HEK293 (cell line): ENCODE data around the gene ARID3A.

Experiments used
- CTCF ChIA-PET: fragments of 350-600 bp; formaldehyde crosslinking; extraction: SDS; loops from one replicate; lab custom pipeline; 2021; ENCODE audit warnings: antibody characterized with exemption; lab: Yijun Ruan, JAX
- POLR2A ChIA-PET: fragments of 300-600 bp; formaldehyde crosslinking; extraction: SDS; loops from one replicate; lab custom pipeline; 2020; ENCODE audit warnings: antibody characterized with exemption, inconsistent platforms; lab: Yijun Ruan, JAX
- H3K27ac ChIP-seq: fragments of 200-500 bp; sonication (Bioruptor generic); 2 replicates; pipeline ENCODE4 v1.5.1; 2014; ENCODE audit warnings: low read depth, low read length, control low read depth, inconsistent platforms; ENCODE audit errors: extremely low read depth
- H3K36me3 ChIP-seq, 2 experiments: fragments of 200-500 bp in 1 of 2; sonication (Bioruptor generic) in 1 of 2; 1 replicate in 1 of 2; 2 replicates in 1 of 2; pipeline ENCODE4 v1.5.1; 2014 to 2017; ENCODE audit warnings: inconsistent platforms in 2 of 2, low read length in 2 of 2; ENCODE audit not compliant: control insufficient read depth in 2 of 2, insufficient read depth in 1 of 2
- H3K4me1 ChIP-seq: fragments of 200-500 bp; sonication (Bioruptor generic); 2 replicates; pipeline ENCODE4 v1.5.1; 2014; ENCODE audit warnings: mild to moderate bottlenecking, low read length, inconsistent platforms; ENCODE audit not compliant: control insufficient read depth, insufficient read depth
- H3K4me3 ChIP-seq: 2 replicates; pipeline ENCODE4 v1.5.1; 2011; ENCODE audit warnings: low read depth, mild to moderate bottlenecking, control low read depth, low read length, moderate library complexity
- H3K9me3 ChIP-seq: fragments of 200-500 bp; sonication (Bioruptor generic); 2 replicates; pipeline ENCODE4 v1.5.1; 2014; ENCODE audit warnings: low read depth, low read length, inconsistent platforms; ENCODE audit not compliant: control insufficient read depth, insufficient read depth
- EGR2 ChIP-seq: fragments of 450-650 bp; formaldehyde crosslinking; IDR thresholded peaks from 2 replicates; pipeline ENCODE4 v1.5.1; 2016; ENCODE audit warnings: low read depth, missing biosample characterization, missing genetic modification characterization
- GLIS1 ChIP-seq: fragments of 450-650 bp; formaldehyde crosslinking; IDR thresholded peaks from 2 replicates; pipeline ENCODE4 v1.5.1; 2016; ENCODE audit warnings: missing biosample characterization, missing genetic modification characterization
- HOXA7 ChIP-seq: sonication (generic); formaldehyde crosslinking; IDR thresholded peaks from 2 replicates; pipeline ENCODE4 v1.8.1; 2022; ENCODE audit warnings: missing genetic modification reagents, borderline replicate concordance
- KLF1 ChIP-seq: fragments of 450-650 bp; formaldehyde crosslinking; IDR thresholded peaks from 2 replicates; pipeline ENCODE4 v1.5.1; 2016; ENCODE audit warnings: missing biosample characterization, missing genetic modification characterization
- MEIS1 ChIP-seq: sonication (generic); formaldehyde crosslinking; IDR thresholded peaks from 2 replicates; pipeline ENCODE4 v1.8.1; 2022; ENCODE audit warnings: missing genetic modification reagents, mild to moderate bottlenecking, borderline replicate concordance
- OSR2 ChIP-seq: fragments of 450-650 bp; formaldehyde crosslinking; IDR thresholded peaks from 2 replicates; pipeline ENCODE4 v1.5.1; 2016; ENCODE audit warnings: missing biosample characterization, missing genetic modification characterization
- PRDM1 ChIP-seq: fragments of 450-650 bp; formaldehyde crosslinking; IDR thresholded peaks from 2 replicates; pipeline ENCODE4; 2016; ENCODE audit warnings: missing biosample characterization, missing genetic modification characterization
- SP2 ChIP-seq: fragments of 450-650 bp; formaldehyde crosslinking; IDR thresholded peaks from 2 replicates; pipeline ENCODE4 v1.5.1; 2016; ENCODE audit warnings: missing biosample characterization, missing genetic modification characterization
- ZBTB10 ChIP-seq: fragments of 450-650 bp; formaldehyde crosslinking; IDR thresholded peaks from 2 replicates; pipeline ENCODE4 v1.5.1; 2016; ENCODE audit warnings: missing biosample characterization, missing genetic modification characterization
- ZBTB7A ChIP-seq: fragments of 450-650 bp; formaldehyde crosslinking; IDR thresholded peaks from 2 replicates; pipeline ENCODE4 v1.5.1; 2016; ENCODE audit warnings: low read depth, missing biosample characterization, missing genetic modification characterization
- ZFHX2 ChIP-seq: fragments of 450-650 bp; formaldehyde crosslinking; conservative IDR thresholded peaks from 2 replicates; pipeline ENCODE4 v1.5.1; 2016; ENCODE audit warnings: missing biosample characterization, missing genetic modification characterization
- ZFP3 ChIP-seq: fragments of 450-650 bp; formaldehyde crosslinking; IDR thresholded peaks from 2 replicates; pipeline ENCODE4 v1.5.1; 2016; ENCODE audit warnings: low read depth, missing biosample characterization, missing genetic modification characterization
- ZNF112 ChIP-seq: fragments of 450-650 bp; formaldehyde crosslinking; IDR thresholded peaks from 2 replicates; pipeline ENCODE4 v1.5.0; 2017; ENCODE audit warnings: missing biosample characterization, missing genetic modification characterization
- ZNF133 ChIP-seq: fragments of 450-650 bp; formaldehyde crosslinking; IDR thresholded peaks from 2 replicates; pipeline ENCODE4 v1.5.1; 2016; ENCODE audit warnings: missing biosample characterization, missing genetic modification characterization
- ZNF140 ChIP-seq: fragments of 450-650 bp; formaldehyde crosslinking; IDR thresholded peaks from 2 replicates; pipeline ENCODE4 v1.5.1; 2016; ENCODE audit warnings: missing biosample characterization, missing genetic modification characterization
- ZNF148 ChIP-seq: fragments of 450-650 bp; formaldehyde crosslinking; IDR thresholded peaks from 2 replicates; pipeline ENCODE4 v1.5.0; 2017; ENCODE audit warnings: missing biosample characterization, missing genetic modification characterization, borderline replicate concordance
- ZNF266 ChIP-seq: fragments of 450-650 bp; formaldehyde crosslinking; IDR thresholded peaks from 2 replicates; pipeline ENCODE4 v1.5.1; 2016; ENCODE audit warnings: missing biosample characterization, missing genetic modification characterization, low read depth
- ZNF416 ChIP-seq: fragments of 450-650 bp; formaldehyde crosslinking; IDR thresholded peaks from 2 replicates; pipeline ENCODE4 v1.5.1; 2016; ENCODE audit warnings: missing biosample characterization, missing genetic modification characterization
- ZNF514 ChIP-seq: fragments of 450-650 bp; formaldehyde crosslinking; IDR thresholded peaks from 2 replicates; pipeline ENCODE4 v1.5.1; 2016; ENCODE audit warnings: missing biosample characterization, missing genetic modification characterization
- ZNF560 ChIP-seq: fragments of 450-650 bp; formaldehyde crosslinking; IDR thresholded peaks from 2 replicates; pipeline ENCODE4 v1.5.1; 2017; ENCODE audit warnings: missing biosample characterization, missing genetic modification characterization, borderline replicate concordance
- ZNF600 ChIP-seq: fragments of 450-650 bp; formaldehyde crosslinking; IDR thresholded peaks from 2 replicates; pipeline ENCODE4 v1.5.1; 2016; ENCODE audit warnings: missing biosample characterization, missing genetic modification characterization
- ZNF692 ChIP-seq: fragments of 450-650 bp; formaldehyde crosslinking; IDR thresholded peaks from 2 replicates; pipeline ENCODE4 v1.5.1; 2016; ENCODE audit warnings: missing biosample characterization, missing genetic modification characterization
- ZSCAN18 ChIP-seq: fragments of 450-650 bp; formaldehyde crosslinking; IDR thresholded peaks from 2 replicates; pipeline ENCODE4 v1.5.1; 2016; ENCODE audit warnings: missing biosample characterization, missing genetic modification characterization
- TF ChIP-seq, protein P1 (sequence below): fragments of 450-650 bp; formaldehyde crosslinking; IDR thresholded peaks from 2 replicates; pipeline ENCODE4 v1.5.1; 2017; ENCODE audit warnings: missing biosample characterization, missing genetic modification characterization

The ARID3A gene

DNA sequence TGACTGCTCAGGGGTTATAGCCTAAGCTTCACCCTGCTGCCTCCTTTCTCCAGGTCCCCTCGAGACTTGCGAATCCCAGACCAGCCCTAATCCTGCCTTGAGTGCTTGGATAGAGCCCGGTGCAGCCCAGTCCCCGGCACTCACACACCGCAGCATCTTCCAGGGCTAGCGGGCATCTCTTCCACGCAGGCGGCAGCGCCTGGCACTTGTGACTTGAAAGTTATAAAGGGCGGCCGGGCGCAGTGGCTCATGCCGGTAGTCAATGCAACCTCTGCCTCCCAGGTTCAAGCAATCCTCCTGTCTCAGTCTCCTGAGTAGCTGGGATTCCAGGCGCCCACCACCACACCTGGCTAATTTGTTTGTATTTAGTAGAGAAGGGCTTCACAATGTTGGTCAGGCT lies 60.2 kb downstream of the ARID3A start:
- H3K36me3 ChIP-seq: peaks cover 9 to 52% of the 10 kb centered on the region in 2 experiments; a peak in 2 of 3 replicates
- H3K27ac ChIP-seq: no peak overlapping the region
- no peak for TF ChIP-seq ZNF692 (tag by site-specific recombination)
- no peaks in the 10 kb centered on the region for H3K9me3 ChIP-seq
- CTCF ChIA-PET: interaction anchor here (1.2 to 5.9 kb wide), 2 partner anchors 11 to 63 kb away, joined by 3 to 116 read pairs; no protein-coding TSS in a partner anchor
- POLR2A ChIA-PET: interaction anchor here (2.5 kb wide), 1 partner anchor 10 kb away, joined by 15 read pairs; no protein-coding TSS in a partner anchor
- H3K4me1 ChIP-seq: peaks cover 2% of the 10 kb centered on the region; the same call in 1 of the 2 replicates
- H3K4me3 ChIP-seq: no peak overlapping the region

GRCh38 chr19:988081-988480 lies 62.2 kb downstream of the ARID3A start:
- Histone ChIP-seq H3K27ac (no peak overlapping the region), H3K4me3 (no peak overlapping the region), H3K4me1 (peaks cover 2% of the 10 kb centered on the region; the same call in 1 of the 2 replicates)
- peak; percentile 94 for TF ChIP-seq EGR2
- no peak for TF ChIP-seq ZNF416 (tag by site-specific recombination)
- TF ChIP-seq OSR2: no peak
- TF ChIP-seq ZBTB10 (tag by site-specific recombination): no peak
- TF ChIP-seq HOXA7 (CRISPR knock-in tag): no peak
- TF ChIP-seq ZFP3 (tag by site-specific recombination): no peak
- no peak for TF ChIP-seq PRDM1 (tag by site-specific recombination)
- no peak for TF ChIP-seq ZBTB7A (tag by site-specific recombination)
- no peak for TF ChIP-seq ZNF560
- TF ChIP-seq ZSCAN18 (tag by site-specific recombination): no peak
- TF ChIP-seq ZNF140 (tag by site-specific recombination): no peak
- TF ChIP-seq ZNF266 (tag by site-specific recombination): no peak
- TF ChIP-seq ZNF112 (tag by site-specific recombination): no peak
- TF ChIP-seq ZNF600 (tag by site-specific recombination): peak; percentile 39; the same call in 1 of the 2 replicates
- TF ChIP-seq KLF1 (tag by site-specific recombination): peak; percentile 76
- no peak for TF ChIP-seq ZNF133 (tag by site-specific recombination)
- TF ChIP-seq ZNF514 (tag by site-specific recombination): no peak
- TF ChIP-seq ZNF148: no peak
- TF ChIP-seq, protein P1, sequence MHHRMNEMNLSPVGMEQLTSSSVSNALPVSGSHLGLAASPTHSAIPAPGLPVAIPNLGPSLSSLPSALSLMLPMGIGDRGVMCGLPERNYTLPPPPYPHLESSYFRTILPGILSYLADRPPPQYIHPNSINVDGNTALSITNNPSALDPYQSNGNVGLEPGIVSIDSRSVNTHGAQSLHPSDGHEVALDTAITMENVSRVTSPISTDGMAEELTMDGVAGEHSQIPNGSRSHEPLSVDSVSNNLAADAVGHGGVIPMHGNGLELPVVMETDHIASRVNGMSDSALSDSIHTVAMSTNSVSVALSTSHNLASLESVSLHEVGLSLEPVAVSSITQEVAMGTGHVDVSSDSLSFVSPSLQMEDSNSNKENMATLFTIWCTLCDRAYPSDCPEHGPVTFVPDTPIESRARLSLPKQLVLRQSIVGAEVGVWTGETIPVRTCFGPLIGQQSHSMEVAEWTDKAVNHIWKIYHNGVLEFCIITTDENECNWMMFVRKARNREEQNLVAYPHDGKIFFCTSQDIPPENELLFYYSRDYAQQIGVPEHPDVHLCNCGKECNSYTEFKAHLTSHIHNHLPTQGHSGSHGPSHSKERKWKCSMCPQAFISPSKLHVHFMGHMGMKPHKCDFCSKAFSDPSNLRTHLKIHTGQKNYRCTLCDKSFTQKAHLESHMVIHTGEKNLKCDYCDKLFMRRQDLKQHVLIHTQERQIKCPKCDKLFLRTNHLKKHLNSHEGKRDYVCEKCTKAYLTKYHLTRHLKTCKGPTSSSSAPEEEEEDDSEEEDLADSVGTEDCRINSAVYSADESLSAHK: no peak
- peak; percentile 36; the same call in 1 of the 2 replicates for TF ChIP-seq SP2 (tag by site-specific recombination)
- peak; percentile 55 for TF ChIP-seq GLIS1 (tag by site-specific recombination)
- no peak for TF ChIP-seq MEIS1
- peak; percentile 95 for TF ChIP-seq ZFHX2 (tag by site-specific recombination)
- TF ChIP-seq, all 188 proteins: peak for 6
- ChIA-PET CTCF (interaction anchor here (0.6 to 1.3 kb wide), 2 partner anchors 49 to 376 kb away, joined by 3 read pairs; no protein-coding TSS in a partner anchor), POLR2A (no interaction called here)
- Histone ChIP-seq H3K9me3 (no peaks in the 10 kb centered on the region), H3K36me3 (peaks cover 9 to 66% of the 10 kb centered on the region in 2 experiments; a peak in 2 of 3 replicates)
